ENCODE results near the gene OAS1.
A peak's percentile ranks its signal among the peaks of the same experiment; 100 is the strongest.
"Not testable (repeated sequence)": the region's sequence is repeated elsewhere in the genome, so short reads cannot be mapped to it uniquely, and the experiment has no call there.

Gene OAS1

DNA sequence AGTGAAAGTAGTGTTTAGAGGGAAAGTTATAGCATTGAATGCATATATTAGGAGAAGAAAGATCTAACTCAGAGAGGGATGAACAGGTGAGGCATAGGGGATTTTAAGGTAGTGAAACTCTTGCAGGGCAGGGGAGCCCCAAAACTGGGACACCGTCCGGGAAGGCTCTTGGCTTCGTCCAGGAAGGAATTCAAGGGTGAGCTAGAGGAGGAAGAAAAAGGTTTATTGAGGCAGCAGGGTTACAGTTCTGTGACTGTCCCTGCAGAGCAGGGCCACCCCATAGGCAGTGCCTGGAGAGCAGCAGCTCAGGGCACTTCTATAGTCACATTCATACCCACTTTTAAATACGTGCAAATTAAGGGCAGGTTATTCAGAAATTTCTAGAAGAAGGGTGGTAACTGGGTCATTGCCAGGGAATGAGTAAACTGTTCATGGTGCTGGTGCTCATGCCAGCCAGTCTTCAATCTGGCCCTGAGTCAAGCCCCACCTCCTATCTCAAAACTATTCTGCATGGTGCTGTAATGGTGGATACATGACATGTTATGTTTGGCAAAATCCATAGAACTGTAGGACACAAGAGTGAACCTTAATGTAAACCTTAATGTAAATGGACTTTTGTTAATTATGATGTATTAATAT is 1.2 kb upstream of the OAS1 start:
- peak overlapping the region; percentile 69 for H3K27ac ChIP-seq
- peak; percentile 37 for DNase-seq (ENCODE audit: low spot score)
- CTCF ChIA-PET: no interaction called here
- TF ChIP-seq, protein P1, sequence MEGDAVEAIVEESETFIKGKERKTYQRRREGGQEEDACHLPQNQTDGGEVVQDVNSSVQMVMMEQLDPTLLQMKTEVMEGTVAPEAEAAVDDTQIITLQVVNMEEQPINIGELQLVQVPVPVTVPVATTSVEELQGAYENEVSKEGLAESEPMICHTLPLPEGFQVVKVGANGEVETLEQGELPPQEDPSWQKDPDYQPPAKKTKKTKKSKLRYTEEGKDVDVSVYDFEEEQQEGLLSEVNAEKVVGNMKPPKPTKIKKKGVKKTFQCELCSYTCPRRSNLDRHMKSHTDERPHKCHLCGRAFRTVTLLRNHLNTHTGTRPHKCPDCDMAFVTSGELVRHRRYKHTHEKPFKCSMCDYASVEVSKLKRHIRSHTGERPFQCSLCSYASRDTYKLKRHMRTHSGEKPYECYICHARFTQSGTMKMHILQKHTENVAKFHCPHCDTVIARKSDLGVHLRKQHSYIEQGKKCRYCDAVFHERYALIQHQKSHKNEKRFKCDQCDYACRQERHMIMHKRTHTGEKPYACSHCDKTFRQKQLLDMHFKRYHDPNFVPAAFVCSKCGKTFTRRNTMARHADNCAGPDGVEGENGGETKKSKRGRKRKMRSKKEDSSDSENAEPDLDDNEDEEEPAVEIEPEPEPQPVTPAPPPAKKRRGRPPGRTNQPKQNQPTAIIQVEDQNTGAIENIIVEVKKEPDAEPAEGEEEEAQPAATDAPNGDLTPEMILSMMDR (conservative IDR thresholded peaks at IDR 0.05; ENCODE audit: low read depth): no peak
- POLR2A ChIA-PET (ENCODE audit: low non-redundant PET): interaction anchor here (0.6 kb wide), 1 partner anchor 535 kb away, joined by 3 read pairs; no protein-coding TSS in a partner anchor

DNA sequence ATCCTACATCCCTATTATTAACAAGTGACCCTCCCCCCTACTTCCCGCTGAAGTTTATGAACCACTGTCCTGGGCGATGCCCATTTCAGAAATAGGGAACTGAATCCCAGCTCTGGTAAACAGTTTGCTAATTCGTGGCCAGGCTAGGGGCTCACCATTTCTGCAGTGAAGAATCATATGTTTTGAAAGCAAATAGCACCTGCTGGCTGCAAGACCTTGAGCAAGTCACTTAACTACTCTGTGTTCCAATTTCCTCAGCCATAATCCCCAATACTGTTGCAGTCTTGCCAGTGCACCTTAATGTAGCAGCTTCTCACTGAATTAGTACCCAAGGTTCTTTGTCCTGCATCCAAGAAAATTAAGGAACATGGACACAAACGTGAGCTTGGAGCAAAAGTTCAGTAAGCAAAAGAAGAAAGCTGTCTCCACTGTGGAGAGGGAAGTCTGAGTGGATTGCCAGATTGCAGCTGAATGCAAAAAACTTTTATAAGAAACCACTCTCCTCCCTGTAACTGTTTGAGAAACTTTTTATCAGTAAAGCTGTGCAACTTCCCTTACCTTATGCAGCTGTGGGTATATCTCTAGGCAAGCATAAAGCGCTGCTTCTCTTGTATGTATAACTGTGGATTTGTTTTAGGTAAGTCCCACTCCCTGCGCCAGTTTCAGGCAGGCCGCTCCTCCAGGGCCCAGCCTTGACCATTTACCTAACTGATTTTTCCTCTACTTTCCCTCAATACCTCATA is 824 bp downstream of the OAS1 start:
- TF ChIP-seq, protein P1 (conservative IDR thresholded peaks at IDR 0.05; ENCODE audit: low read depth): no peak
- DNase-seq (ENCODE audit: low spot score): no peak
- ChIA-PET POLR2A (ENCODE audit: low non-redundant PET) (interaction anchor here (1.0 kb wide), 1 partner anchor 9 kb away, joined by 3 read pairs; no protein-coding TSS in a partner anchor), CTCF (interaction anchor here (0.7 to 1.1 kb wide), 2 partner anchors 96 to 141 kb away, joined by 3 to 4 read pairs; no protein-coding TSS in a partner anchor)
- H3K27ac ChIP-seq: peak overlapping the region; percentile 69

DNA sequence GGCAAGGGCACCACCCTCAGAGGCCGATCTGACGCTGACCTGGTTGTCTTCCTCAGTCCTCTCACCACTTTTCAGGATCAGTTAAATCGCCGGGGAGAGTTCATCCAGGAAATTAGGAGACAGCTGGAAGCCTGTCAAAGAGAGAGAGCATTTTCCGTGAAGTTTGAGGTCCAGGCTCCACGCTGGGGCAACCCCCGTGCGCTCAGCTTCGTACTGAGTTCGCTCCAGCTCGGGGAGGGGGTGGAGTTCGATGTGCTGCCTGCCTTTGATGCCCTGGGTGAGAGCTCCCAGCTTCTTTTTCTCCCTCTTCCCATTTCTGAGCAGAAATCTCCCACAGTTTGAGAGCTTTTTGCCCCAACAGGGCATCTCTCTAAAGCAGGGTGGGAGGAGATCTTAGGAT is 1.8 kb downstream of the OAS1 start:
- POLR2A ChIA-PET (ENCODE audit: low non-redundant PET): no interaction called here
- H3K27ac ChIP-seq: no peak overlapping the region
- no peak for DNase-seq (ENCODE audit: low spot score)
- CTCF ChIA-PET: interaction anchor here (0.7 kb wide), 1 partner anchor 140 kb away, joined by 3 read pairs; no protein-coding TSS in a partner anchor
- TF ChIP-seq, protein P1 (conservative IDR thresholded peaks at IDR 0.05; ENCODE audit: low read depth): no peak

DNA sequence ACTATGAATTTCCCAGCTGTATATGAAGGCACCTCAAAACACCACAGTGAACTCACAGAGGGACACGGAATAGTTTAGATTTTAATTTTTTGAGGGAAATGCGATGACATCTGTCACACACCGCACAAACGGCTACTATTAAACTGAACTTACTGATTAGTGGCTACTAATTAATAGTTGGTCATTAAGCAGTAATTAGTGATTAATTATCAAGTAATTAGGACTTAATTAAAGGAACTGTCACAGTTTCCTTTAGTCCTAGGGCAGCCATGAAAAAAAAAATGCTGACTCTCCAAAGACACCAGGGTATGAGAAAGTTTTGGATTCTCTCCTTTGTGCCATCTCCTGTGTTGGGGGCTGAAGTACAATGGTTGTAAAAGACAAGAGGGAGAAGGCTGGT is 2.9 kb downstream of the OAS1 start:
- H3K27ac ChIP-seq: no peak overlapping the region
- POLR2A ChIA-PET (ENCODE audit: low non-redundant PET): no interaction called here
- CTCF ChIA-PET: interaction anchor here (0.6 kb wide), 1 partner anchor 627 kb away, joined by 3 read pairs; no protein-coding TSS in a partner anchor
- TF ChIP-seq, protein P1 (conservative IDR thresholded peaks at IDR 0.05; ENCODE audit: low read depth): no peak
- no peak for DNase-seq (ENCODE audit: low spot score)

DNA sequence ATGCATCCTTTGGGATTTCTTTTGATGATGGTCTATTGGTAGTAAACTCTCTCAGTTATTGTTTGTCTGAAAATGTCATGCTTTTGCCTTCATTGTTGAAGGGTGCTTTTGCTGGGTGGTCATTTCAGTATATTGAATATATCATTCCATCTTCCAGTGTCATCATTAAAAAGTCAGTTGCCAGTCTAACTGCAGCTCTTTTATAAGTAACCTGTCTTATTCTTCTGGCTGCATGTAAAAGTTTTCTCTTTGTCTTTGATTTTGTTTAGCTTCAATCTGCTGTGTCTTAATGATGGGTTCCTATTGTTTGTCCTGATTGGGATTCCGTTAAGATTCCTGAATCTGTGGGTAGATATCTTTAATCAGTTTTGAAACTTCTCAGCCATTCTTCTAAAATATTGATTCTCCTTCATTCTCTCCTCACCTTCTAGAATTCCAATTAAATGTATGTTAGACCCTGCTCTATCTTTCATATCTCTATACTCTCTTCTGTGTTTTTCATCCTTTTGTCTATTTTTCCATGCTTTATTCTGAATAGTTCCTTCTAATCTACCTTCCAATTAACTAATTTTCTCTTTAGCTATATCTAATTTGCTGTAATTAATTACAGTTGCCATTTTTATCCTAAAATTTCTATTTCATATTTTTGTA is 6.4 kb downstream of the OAS1 start:
- CTCF ChIA-PET: no interaction called here
- no peak overlapping the region for H3K27ac ChIP-seq
- TF ChIP-seq, protein P1 (conservative IDR thresholded peaks at IDR 0.05; ENCODE audit: low read depth): no peak
- no peak for DNase-seq (ENCODE audit: low spot score)
- POLR2A ChIA-PET (ENCODE audit: low non-redundant PET): no interaction called here

DNA sequence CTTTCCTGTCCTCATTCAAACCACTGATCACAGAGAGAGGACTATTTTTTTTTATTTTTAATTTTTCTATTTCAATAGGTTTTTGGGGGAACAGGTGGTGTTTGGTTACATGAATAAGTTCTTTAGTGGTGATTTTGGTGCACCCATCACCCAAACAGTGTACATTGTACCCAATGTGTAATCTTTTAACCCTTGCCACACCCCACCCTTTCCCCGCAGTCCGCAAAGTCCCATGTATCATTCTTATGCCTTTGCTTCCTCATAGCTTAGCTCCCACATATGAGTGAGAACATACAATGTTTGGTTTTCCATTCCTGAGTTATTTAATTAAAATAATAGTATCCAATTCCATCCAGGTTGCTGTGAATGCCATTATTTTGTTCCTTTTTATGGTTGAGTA is 7.1 kb downstream of the OAS1 start:
- CTCF ChIA-PET; H3K27ac ChIP-seq; POLR2A ChIA-PET (ENCODE audit: low non-redundant PET); DNase-seq (ENCODE audit: low spot score): not testable (repeated sequence)
